NB4 (cell line): ENCODE data around the gene TTPAL.

Source experiments
- DNase-seq: peaks from one replicate; pipeline ENCODE4 v3.0.0; 2010; ENCODE audit warnings: low read depth
- H3K4me3 ChIP-seq: one replicate; pipeline ENCODE4 v1.5.1; 2011; ENCODE audit warnings: mild to moderate bottlenecking, low read depth, low read length, moderate library complexity
- MYC ChIP-seq: IDR thresholded peaks from 2 replicates; pipeline ENCODE4 v1.6.1; 2011; ENCODE audit warnings: low read depth, low read length
- POLR2A ChIP-seq: IDR thresholded peaks from 2 replicates; pipeline ENCODE4 v1.6.1; 2011; ENCODE audit warnings: mild to moderate bottlenecking; ENCODE audit not compliant: insufficient read length; ENCODE audit errors: extremely low read depth
- TF ChIP-seq, protein P1 (sequence below): IDR thresholded peaks from one replicate; pipeline ENCODE4 v1.5.1; 2012; ENCODE audit warnings: low read depth, low read length
- TF ChIP-seq, protein P2 (sequence below): IDR thresholded peaks from 2 replicates; pipeline ENCODE4 v1.6.1; 2011; ENCODE audit warnings: low read depth, low read length

The TTPAL gene

DNA sequence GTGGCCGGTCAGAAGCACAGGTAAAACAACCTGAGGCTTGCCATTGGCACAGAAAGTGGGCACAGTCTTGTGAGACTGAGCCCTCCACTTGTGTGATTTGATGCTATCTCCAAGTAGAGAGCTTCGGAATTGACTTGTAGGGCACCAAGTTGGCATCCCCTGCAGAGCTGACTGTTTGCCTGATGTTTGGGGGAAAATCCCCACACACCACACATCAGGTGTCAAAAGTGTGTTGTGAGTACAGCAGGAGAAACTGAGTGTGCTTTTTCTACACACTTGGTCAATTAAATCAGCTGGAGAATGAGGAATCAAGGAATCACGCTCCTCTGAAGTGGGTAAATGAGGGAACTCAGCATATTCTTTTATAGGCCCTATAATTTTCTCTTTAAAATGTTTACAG, 45.2 kb downstream of the TTPAL start:
- TF ChIP-seq POLR2A = no peak
- TF ChIP-seq, protein P1, sequence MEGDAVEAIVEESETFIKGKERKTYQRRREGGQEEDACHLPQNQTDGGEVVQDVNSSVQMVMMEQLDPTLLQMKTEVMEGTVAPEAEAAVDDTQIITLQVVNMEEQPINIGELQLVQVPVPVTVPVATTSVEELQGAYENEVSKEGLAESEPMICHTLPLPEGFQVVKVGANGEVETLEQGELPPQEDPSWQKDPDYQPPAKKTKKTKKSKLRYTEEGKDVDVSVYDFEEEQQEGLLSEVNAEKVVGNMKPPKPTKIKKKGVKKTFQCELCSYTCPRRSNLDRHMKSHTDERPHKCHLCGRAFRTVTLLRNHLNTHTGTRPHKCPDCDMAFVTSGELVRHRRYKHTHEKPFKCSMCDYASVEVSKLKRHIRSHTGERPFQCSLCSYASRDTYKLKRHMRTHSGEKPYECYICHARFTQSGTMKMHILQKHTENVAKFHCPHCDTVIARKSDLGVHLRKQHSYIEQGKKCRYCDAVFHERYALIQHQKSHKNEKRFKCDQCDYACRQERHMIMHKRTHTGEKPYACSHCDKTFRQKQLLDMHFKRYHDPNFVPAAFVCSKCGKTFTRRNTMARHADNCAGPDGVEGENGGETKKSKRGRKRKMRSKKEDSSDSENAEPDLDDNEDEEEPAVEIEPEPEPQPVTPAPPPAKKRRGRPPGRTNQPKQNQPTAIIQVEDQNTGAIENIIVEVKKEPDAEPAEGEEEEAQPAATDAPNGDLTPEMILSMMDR = no peak
- TF ChIP-seq MYC = no peak
- TF ChIP-seq, protein P2, sequence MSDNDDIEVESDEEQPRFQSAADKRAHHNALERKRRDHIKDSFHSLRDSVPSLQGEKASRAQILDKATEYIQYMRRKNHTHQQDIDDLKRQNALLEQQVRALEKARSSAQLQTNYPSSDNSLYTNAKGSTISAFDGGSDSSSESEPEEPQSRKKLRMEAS = no peak
- DNase-seq = no peak
- peak overlapping the region; percentile 90 for H3K4me3 ChIP-seq

DNA sequence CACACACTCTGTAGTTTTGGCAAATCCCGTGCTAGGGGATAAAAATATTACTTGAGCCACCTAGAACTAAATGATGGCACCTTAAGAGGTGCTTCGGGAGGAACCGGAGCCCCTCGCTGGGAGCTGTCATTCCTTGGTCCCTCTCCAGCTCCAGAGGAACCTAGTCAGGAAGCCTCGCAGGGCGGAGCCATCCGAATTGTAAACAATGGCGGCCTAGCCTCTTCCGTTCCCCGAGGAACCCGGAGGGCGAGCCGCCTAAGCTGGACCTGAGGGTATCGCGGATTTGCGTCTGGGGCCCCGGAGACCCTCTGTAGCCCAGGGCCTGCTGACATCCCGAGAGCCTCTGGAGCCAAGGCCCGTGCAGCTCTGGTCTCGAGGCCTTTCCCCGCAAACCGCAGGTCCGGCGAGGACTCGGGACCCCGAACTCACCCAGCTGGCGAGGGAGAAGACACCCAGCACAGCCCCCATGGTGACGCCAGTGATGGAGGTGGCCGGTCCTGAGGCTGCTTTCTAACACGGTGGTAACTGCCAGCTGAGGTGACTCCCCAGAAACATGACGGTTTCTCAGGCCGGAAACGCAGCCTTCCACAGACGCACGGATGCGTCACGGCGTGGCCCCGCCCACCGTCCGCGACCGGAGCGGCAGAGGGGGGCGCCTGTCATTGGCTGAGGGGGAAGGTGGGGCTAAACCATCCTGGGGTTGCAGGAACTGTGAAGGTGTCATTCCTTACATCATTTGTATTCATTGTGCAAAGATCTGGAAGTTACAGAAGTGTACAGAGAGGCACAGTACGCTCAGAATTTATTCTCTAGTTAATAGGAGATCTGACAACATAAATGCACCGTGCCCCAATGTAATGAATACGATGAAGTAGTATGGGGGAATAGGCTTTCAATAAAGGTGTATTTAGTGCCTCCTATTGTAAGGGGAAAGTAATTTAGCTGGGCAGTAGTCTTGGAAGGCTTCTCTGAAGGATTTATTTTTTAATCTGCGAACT, 46.1 kb downstream of the TTPAL start, which contains the start of gene SERINC3:
Gene SERINC3, minus strand, starts transcription at position 587 of the 998 bp plus-strand sequence. Its CDS starts 119 bp downstream, at position 468.
- TF ChIP-seq MYC (peak; percentile 47; the same call in 1 of the 2 replicates), POLR2A (peak; percentile 92)
- TF ChIP-seq, protein P2 = peak; percentile 70
- TF ChIP-seq, protein P1 = no peak
- peak within 1 kb of the TSS; percentile 90 for H3K4me3 ChIP-seq
- peak; percentile 96 for DNase-seq

DNA sequence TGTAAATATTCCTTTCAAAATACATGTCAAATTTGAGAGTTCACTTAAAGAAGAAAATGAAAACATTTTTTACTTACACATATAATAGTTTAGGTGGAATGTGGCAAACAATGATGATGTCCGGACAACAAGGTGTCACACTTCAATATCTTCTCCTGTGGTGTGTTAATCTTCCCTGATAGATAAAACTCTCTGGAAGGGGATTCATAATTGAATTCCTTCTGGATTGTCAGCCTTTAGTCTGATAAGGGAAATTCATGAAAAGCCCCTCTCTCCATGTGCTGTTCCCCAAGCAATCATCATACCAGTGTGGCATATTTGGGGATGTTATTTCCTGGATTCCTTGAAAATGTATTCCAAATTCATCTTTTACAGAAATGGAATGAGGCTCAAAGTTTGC, 47.2 kb downstream of the TTPAL start:
- no peak for TF ChIP-seq POLR2A
- no peak for TF ChIP-seq MYC
- TF ChIP-seq, protein P1 = no peak
- TF ChIP-seq, protein P2 = no peak
- DNase-seq = no peak
- H3K4me3 ChIP-seq = no peak overlapping the region

DNA sequence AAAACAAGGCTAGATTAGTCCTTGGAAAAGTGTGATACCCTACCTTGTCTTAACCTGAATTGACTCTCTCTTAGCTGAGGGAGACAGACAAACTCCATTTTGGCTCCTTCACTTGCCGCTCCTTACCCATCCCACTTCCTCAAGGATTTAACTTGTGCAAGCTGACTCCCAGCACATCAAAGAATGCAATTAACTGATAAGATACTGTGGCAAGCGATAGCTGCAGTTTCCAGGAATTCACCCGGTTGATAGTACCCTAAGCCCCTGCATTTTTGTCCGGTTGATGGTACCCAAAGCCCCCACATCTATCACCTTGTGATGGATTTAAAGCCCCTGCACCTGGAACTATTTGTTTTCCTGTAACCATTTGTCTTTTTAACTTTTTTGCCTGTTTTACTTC, 48.1 kb downstream of the TTPAL start:
- DNase-seq = no peak
- TF ChIP-seq POLR2A = no peak
- TF ChIP-seq, protein P2 = no peak
- TF ChIP-seq, protein P1 = no peak
- no peak for TF ChIP-seq MYC
- no peak overlapping the region for H3K4me3 ChIP-seq

DNA sequence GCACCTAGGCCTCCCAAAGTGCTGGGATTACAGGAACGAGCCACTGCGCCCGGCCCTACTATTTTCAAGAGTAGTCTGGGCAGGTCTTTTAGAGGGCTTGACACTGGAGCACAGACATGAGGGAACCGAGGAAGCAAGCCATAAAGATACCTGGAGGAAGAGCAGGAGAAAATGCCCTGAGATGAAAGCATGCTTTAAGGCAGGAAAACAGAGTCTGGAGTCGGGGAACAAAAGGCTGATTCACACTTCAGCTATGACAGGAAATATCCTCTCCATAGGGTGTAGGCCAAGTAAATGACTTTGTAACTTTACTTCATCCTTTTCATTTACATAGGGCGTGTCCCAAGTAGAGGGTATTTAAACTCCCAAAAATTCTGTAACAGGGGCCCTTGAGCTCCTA, 50.5 kb downstream of the TTPAL start:
- no peak for DNase-seq
- no peak overlapping the region for H3K4me3 ChIP-seq
- TF ChIP-seq MYC (no peak), POLR2A (no peak)
- TF ChIP-seq, protein P2 = no peak
- TF ChIP-seq, protein P1 = no peak
